ENCODE data around the gene GNAI1.
A peak's percentile ranks its signal among the peaks of the same experiment; 100 is the strongest.

GNAI1 gene

DNA sequence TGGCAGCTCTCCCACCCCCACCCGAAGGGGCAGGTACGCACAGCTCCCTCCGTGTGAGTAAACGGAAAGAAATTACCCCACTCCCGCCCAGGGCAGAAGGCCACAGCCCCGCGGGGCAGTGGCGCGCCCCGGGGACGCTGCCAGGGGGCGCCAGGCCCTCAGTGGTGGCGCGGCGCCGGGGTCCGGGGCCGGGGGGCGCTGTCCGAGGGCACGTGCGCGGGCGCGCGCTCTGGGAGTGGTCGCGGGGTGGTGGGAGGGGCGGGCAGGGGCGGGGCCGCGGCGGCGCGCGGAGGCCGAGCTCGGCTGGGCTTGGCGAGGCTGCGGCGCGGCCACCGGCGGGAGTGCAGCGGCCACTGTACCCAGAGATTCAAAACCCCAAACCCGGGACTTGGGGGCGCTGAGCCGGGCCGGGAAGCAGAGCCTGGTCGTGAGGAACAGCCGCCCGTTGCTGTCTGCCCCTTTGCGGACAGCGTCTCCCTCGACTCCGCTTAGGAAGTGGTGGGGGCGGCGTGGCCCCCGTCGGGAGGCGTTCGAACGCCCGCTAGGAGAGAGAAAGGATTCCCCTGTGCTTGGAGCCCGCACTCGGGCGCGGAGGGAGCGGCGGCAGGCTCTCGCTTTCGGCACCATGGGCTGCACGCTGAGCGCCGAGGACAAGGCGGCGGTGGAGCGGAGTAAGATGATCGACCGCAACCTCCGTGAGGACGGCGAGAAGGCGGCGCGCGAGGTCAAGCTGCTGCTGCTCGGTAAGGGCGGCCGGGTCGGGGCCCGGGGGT, at the start of gene GNAI1:
GNAI1 (plus strand) TSS at position 296 of the 773 bp plus-strand sequence; CDS start at position 626, 330 bp downstream.
- peak in 1 of 2 experiments; percentile 6 for DNase-seq (ENCODE audit: low read depth in 2 of 2)

DNA sequence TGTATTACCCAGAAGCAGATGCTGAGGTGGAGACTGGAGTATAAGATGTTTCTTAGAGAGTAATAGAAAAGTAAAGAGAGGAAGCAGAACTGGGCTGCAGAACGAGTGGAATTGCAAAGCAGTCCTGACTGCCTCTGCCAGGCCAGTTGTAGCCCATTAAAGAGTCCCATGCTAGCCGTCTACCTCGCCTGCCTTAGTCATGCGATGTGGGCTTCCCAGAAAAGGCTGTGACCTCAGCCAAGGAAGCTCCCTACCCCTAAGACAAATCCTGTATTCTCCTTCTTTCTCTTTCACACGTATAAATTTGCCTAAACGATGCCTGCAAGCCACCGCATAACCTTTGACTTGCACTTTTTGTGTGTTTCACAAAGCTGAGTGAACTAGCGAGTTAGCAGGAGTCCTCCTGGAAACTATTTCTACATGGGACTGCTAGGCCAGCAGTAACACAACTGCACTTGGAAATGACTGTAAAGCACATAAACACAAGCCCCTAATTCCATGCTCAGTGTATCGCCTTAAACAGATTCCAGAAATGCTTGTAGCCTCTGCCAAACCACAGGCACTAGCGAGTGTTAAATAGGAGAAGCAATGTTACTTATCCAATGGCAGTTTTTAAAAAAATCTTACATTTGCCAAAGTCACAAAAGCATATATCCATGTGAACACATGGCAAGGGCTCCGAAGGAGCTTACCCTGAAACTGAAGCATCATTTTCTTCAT, 47.4 kb upstream of the GNAI1 start:
- no peak for DNase-seq (ENCODE audit: low read depth in 2 of 2)

DNA sequence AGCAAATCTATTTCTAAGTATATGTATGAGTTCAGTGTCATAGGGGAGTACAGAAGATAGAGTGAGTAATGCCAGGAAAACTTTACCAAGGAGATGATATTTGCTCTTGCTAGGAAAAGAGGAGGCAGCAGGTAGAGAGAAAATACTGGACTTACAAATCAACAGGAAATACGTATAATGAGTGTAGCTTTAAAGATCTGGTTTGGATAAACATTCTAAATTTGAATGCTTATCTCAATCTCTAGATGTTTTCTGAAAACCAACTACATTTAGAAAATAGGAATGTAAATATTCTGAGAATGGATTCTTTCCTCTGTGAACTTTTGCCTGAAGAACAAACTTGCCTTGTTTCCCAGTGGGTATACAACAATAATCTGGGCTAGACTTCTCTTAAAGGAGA, 46.9 kb upstream of the GNAI1 start:
- no peak for DNase-seq (ENCODE audit: low read depth in 2 of 2)

DNA sequence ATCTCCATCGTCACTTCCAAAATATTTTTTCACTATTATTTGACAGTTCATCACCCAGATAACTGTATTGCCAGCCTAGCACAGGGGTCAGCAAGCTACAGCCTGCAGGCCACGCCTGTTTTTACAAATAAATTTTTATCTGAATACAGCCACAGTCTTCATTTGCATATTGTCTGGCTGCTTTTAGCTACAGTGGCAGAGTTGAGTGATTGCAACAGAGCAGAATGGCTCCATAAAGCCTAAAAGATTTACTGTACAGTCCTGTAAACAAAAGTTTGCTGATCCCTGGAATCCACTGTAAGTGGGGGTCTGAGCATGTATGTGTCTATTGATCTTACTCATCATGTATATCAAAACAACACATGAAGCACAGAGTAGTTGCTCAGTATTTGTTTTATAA, 45.9 kb upstream of the GNAI1 start:
- DNase-seq (ENCODE audit: low read depth in 2 of 2): no peak

DNA sequence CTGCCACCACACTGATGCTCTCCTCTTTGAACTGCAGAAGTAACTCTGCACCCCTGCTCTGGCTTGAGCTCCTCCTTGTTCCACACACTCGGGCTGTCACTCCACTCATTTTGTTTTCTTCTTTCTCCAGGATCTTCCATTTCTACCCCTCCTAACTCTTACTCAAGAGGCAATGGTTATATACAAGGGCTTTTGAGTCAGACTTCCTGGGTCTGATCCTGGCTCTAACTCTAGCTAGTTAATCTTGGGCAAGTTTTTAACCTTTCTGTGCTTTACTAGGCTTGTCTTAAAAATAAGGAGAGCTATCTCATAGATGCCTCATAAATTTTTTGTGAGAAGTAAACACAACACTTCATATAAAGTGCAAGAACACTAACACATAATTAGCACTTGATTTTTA, 45.3 kb upstream of the GNAI1 start:
- DNase-seq (ENCODE audit: low read depth in 2 of 2): no peak

DNA sequence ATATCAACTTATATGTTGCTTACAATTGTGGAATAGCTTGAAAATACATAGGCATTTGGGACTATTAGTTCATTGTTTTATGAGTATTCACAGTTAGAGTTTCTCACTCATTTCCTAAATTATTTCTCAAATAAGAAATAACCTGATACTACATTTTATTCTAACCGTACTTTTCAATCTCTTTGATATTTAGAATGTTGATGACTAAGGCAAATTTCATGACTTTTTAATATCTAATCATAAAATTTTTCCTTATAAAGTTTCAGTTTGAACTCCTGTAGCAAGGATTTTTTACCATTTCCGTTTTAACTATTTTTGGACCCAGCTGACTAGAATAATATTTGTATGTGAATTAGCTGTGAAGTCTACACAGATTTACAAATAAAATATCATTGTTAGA, 41.3 kb upstream of the GNAI1 start:
- DNase-seq (ENCODE audit: low read depth in 2 of 2): no peak

DNA sequence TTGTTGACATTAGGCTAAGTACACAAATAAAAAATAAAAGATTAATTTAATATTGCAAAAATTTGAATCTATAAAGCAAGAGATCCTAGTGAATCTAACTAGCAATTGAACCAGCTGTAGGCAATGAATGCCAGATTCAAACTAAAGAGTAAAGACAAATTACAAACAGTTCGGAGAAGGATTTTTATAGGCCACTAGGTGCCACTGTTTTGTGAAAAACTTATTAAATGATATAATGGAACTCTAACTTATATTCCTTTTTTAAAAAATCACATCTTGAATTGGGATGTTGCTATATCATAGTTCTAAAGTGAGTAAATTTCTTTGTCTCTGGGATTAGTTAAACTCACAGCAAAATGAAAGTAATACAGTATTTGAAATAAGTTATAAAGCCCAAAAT, 39.1 kb upstream of the GNAI1 start:
- DNase-seq (ENCODE audit: low read depth in 2 of 2): no peak

DNA sequence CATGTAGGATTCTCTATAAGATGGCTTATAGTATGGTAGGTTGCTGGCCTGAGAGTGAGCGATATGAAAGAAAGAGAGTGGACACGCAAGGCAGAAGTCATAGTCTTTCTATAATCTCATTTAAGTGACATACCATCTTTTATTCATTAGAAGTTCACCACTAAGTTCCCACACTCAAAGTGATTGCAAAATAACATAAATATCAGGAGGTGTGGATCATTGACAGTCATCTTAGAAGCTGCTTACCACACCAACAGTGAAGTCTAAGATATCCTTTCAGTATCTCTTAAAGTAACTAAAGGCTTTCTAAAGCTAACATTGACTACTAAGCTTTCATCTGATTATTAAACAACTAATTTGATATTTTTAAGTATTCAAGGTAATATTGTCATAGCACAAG, 36.9 kb upstream of the GNAI1 start:
- no peak for DNase-seq (ENCODE audit: low read depth in 2 of 2)

DNA sequence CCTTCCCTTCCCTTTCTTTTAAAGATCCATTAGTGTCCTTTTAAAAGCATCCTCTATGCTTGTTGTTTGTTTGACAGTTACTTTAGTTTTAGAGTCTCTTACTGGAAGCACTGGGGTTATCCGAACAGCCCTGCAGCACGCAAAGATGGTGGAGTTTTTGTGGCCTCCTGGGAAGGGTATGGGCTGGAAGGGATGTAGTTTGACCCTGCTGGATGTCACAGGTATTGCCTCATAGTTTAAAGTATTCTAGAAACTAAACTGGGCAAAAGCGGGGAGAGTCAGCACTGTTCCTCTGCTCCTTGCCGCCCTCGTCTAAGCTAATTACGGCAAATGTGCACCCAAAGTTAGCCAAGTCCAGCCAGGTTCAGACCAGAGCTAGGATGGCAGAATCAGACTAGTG, 35.8 kb upstream of the GNAI1 start:
- no peak for DNase-seq (ENCODE audit: low read depth in 2 of 2)

DNA sequence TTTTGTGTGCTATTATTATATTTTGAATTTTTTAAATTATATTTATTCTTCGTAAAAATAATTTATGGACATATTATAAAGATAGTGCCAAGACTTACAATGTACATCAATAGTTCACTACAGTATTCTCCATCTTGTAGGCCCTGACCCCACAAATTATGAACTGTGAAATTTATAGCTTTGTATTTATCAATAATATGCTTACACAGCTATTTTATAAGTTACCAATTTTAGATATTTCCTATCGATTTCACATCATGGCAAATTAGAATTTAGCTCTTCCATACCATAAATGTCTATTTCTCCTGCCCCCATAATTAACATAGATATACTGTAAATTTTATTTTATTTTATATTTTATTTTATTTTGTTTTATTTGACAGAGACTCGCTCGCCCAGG, 34.4 kb upstream of the GNAI1 start:
- no peak for DNase-seq (ENCODE audit: low read depth in 2 of 2)

DNA sequence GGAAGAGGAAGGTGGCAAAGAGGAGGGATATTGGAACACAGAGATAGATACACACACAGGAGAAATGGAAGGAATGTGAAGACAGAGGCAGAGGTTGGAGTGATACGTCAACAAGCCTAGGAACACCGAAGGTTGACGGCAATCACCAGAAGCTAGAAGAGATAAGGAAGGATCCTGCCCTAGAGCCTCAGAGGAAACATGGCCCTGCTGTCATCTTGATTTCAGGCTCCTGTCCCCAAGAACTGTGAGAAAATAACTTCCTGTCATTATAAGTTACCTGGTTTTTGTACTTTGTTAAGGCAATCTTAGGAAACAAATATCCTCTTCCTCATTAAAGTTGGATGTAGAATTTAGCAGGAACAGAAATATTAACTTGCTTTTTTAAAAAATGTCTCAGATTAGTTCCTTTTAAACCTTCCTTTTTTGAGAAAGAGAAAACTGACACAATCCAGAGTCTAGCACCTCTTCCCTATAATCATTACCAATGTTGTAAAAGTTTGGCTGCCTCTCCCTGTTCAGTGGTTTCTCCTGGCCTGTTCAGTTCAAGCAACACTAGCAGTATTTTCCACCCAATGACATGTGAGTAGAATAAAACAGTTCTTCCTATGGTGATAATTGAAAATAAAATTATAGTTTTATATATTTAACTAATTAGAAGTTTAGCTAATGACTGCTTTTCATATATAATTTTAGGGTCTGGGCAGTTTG, 28.8 kb upstream of the GNAI1 start:
- no peak for DNase-seq (ENCODE audit: low read depth in 2 of 2)

DNA sequence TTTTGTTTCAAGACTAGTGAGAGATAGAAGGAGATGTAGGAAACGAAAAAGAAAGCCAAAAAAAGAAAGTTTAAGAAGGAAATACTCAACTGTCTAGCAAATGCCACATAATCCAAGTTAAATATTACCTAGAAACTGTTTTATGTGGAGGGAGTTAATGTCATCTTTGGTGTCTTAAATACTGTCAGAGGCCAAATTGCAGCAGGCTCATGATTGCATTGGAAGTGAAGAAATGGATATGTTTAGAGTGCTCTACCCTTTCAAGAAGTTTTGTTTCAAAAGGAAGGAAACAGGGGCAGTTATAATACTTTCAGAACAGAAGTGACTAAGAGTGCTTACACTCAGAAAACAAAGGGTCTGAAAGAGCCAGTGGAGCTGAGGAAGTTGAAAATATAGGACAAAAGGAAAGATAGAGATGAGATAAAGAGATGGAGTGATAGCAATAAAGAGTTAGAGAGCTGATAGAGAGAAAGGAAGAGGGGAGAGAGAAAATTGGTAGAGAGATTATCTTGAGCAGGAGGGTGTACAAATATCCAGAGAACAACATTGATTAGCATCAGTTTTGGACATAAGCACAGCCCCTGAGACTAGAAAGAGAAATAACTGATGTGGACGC, 28.0 kb upstream of the GNAI1 start:
- no peak for DNase-seq (ENCODE audit: low read depth in 2 of 2)

DNA sequence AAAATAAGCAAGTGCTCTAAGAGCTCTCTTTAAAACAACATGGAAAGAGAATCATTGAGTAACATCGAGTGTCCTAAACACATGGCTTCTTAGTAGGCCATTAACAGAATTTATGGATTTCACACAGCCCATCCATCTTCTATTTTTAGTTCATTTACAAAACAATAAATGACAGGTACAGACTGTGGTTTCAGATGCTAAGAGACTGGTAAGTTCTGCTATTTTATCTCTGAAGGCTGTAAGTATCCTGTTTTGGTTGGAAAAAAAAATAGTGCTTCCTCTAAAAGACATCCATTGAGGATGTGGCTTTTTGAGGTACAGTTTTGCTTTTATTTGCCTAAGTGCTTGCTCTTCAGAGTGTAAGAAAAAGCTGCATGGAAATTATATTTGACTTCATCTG, 27.4 kb upstream of the GNAI1 start:
- DNase-seq (ENCODE audit: low read depth in 2 of 2): no peak

DNA sequence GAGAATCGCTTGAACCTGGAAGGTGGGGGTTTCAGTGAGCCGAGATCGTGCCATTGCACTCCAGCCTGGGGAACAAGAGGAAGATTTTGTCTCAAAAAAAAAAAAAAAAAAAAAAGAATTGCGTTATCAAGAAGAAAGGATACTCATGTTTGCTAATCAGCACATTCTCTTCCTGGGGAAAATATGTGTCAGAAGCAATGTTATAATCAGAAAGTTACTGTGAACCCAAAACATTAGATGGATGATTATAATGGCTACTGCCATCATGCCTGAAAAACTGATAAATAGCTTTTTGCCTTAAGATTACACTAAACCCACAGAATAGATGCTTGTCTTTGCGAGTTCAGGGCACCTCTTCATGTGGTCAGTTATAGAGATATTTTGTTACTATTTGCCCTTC, 24.3 kb upstream of the GNAI1 start:
- no peak for DNase-seq (ENCODE audit: low read depth in 2 of 2)

DNA sequence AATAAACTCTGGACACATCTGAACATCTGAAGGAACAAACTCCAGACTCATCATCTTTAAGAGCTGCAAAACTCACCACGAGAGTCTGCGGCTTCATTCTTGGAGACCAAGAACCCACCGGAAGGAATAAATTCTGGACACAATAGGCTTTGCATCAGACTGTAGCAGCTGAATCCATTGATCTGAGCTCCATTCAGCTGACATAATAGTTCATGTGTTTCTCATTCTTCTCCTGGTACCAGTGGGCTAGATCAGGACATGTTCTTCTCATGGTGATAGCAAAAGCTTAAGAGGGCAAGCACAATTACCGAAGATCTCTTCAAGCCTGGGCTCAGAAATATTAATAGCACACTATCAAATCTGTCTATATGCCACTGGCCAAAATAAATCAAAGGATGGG, 20.5 kb upstream of the GNAI1 start:
- DNase-seq (ENCODE audit: low read depth in 2 of 2): no peak

DNA sequence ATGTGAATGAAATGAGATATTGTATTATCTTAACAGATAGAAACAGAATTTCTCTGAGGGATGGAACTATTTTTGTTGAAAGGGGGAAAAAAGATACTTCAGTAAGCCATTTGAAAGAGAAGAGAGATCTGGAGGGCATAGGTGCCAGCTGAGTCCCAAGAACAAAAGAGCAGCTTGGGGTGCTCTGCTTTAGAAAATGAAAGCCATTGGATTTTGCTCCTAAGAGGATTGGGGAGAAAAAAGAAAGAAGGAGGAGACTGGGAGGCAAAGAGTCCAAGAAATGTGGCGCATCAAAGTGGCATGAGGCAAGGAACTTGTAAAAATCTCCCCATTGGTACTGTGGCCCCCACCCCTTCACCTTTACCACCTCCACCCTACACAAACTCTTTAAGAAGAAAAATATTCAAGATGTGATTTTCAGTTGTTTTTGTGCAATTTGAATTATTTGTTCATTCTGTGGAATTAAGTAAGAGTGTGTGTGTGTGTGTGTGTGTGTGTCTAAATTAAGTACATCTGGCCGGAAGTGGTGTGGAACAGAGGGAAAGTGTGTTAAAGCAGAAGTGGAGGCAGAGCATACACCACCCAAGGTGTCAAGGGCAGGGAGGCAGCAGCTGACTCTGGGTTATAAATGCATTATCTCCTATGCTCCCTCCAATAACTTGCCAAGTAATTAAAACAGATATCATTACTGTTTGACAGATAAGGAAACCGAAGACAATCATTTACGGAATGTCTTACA, 9.9 kb upstream of the GNAI1 start:
- DNase-seq (ENCODE audit: low read depth in 2 of 2): no peak

DNA sequence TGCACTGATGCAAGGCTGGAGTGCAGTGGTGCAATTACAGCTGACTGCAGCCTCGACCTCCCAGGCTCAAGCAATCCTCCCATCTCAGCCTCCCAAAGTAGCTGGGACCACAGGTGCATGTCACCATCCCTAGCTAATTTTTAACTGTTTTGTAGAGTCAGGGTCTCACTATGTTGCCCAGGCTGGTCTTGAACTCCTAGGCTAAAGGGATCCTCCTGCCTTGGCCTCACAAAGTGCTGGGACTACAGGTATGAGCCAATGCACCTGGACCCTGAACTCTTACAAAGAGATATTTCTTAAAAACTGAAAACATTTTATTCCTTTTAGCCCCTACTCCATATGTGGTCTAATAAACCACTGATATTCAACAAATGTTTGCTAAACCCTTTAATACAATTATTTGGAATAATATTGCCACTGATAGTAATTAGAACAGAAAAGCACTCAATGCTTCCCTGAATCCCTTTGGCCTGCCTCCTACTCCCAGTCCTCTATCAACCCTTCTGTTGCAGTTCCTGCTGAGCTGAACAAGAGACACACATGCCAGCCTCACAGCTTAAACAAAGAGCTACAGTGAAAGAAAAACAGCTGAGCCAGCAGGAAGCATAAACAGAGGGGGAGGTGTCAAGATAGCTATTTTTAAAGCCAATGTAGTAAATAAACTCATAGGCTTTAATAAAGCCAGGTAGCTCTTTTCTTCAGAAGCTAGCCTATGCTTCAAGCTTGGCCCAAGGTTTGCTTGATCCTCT, 7.0 kb upstream of the GNAI1 start:
- no peak for DNase-seq (ENCODE audit: low read depth in 2 of 2)

DNA sequence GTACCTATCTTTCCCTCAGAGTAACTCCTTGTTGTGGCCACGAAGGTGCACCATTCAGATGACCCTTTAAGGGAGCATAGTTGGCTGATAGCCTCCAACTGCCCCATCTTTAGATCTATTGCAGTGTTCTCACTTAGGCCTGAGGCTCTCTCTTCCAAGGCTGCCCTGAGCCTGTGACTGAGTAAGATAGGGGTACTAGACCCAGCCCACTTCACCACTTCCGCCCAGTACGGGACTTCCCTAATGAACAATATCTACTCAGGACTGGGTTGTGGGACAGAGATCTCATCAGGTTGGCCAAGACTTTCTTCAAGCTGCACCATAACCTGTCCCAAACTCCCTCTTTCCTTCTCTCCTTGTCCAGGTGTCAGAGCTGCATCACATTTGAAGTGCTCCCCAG, 5.7 kb upstream of the GNAI1 start:
- no peak for DNase-seq (ENCODE audit: low read depth in 2 of 2)

DNA sequence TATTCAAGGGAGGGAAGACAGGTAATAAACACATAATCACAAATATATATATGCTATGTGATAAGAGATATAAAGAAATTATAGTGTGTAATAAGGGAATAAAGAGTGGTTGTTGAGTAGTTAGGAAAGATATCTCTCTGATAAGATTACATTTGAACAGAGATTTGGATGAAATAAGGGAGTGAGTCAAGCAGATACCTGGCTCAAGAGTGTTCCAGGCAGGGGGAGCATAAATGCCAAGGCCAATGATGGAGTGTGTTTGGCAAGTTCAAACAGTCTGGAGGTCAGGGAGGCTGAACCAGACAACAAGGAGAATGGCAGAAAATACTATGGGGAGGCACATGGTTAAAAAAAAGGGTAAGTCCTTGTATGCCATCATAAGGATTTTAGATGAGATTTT, 4.8 kb upstream of the GNAI1 start:
- no peak for DNase-seq (ENCODE audit: low read depth in 2 of 2)

DNA sequence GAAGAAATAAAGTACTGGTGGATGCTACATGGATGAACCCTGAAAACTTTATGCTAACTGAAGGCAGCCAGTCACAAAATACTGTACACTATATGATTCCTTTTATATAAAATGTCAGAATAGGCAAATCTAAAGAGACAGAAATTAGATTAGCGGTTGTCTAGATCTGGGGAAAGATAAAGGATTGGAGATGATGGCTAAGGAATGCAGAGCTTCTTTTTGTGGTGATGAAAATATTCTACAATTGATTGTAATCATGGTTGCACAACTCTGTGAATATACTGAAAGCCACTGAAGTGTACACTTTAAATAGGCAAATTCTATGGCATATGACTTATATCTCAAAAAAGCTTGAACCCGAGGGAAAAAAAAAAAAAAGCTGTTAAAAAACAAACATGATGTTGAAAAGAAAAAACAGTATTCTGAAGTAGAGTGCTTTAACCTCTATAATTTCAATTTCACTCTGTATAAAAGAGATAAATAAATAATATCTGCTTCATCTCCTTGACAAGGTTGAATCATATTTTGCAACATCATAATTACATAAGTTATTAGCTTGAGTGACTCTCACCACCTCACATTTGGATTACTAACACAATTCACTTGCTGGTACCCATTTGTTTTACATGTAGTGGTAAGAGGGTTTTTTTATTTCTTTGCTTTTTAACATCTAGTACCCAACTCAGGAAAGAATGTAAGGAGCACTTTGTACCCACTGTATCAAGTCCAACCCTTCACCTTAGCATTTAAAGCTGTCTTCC, 2.8 kb upstream of the GNAI1 start:
- no peak for DNase-seq (ENCODE audit: low read depth in 2 of 2)

All from stimulated activated CD4-positive, alpha-beta T cell treated with anti-CD3 and anti-CD28 coated beads, Interleukin-12 subunit alpha, Interleukin-12 subunit beta, amount 100 ng/mL, for 24 hours (primary cell).